IPS-15b (cell line): ENCODE data around the gene CTNNA3.
"Not testable (repeated sequence)": the region's sequence is repeated elsewhere in the genome, so short reads cannot be mapped to it uniquely, and the experiment has no call there.

Experiments
- H3K27me3 ChIP-seq: one replicate; pipeline ENCODE4 v1.6.1; 2013; ENCODE audit warnings: low read length; ENCODE audit not compliant: control insufficient read depth, insufficient read depth
- H3K36me3 ChIP-seq: one replicate; pipeline ENCODE4 v1.6.1; 2013; ENCODE audit warnings: low read length; ENCODE audit not compliant: control insufficient read depth, insufficient read depth
- H3K4me1 ChIP-seq: one replicate; pipeline ENCODE4 v1.6.1; 2013; ENCODE audit warnings: mild to moderate bottlenecking, low read length; ENCODE audit not compliant: control insufficient read depth, insufficient read depth
- H3K4me3 ChIP-seq: one replicate; pipeline ENCODE4 v1.5.1; 2013; ENCODE audit warnings: low read depth, low read length
- H3K9ac ChIP-seq: one replicate; pipeline ENCODE4 v1.6.1; 2013; ENCODE audit warnings: low read depth, mild to moderate bottlenecking, low read length
- H3K9me3 ChIP-seq: one replicate; pipeline ENCODE4 v1.6.1; 2013; ENCODE audit warnings: mild to moderate bottlenecking, low read length; ENCODE audit not compliant: control insufficient read depth, insufficient read depth

CTNNA3 gene

GRCh38 chr10:67221939-67222494 lies 474.0 kb downstream of the CTNNA3 start:
- Histone ChIP-seq H3K4me3 (no peak overlapping the region), H3K9ac (no peak overlapping the region)

DNA sequence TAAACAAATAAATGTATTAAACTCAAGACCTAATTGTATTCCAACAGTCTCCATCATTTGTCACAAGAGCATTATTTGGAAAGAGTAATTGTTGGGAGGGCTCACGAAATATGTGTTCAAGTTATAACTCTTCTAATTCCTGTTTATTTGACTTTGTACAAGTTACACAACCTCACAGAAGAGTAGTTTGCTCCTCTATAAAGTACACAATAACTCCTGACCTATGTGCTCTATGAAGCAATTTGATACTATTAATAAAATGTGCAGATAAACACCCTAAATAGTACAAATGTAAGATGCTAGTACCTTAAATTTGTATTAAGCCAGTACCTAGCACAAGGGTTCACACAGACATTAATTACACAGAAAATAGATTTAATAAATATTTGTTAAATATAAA lies 484.3 kb downstream of the CTNNA3 start:
- Histone ChIP-seq H3K27me3 (no peaks in the 10 kb centered on the region), H3K4me3 (no peak overlapping the region), H3K4me1 (no peaks in the 10 kb centered on the region), H3K9me3 (no peaks in the 10 kb centered on the region), H3K36me3 (no peaks in the 10 kb centered on the region), H3K9ac (no peak overlapping the region)

More at GRCh38 chr10:67221939-67222494, 474.0 kb downstream of the CTNNA3 start:
- no peaks in the 10 kb centered on the region for H3K9me3 ChIP-seq
- H3K27me3 ChIP-seq: no peaks in the 10 kb centered on the region
- no peaks in the 10 kb centered on the region for H3K4me1 ChIP-seq
- no peaks in the 10 kb centered on the region for H3K36me3 ChIP-seq

- not testable (repeated sequence) for H3K36me3 ChIP-seq, H3K27me3 ChIP-seq, H3K4me3 ChIP-seq, H3K9me3 ChIP-seq, H3K9ac ChIP-seq, H3K4me1 ChIP-seq
Measured at GRCh38 chr10:67207923-67208322, 488.1 kb downstream of the CTNNA3 start.

DNA sequence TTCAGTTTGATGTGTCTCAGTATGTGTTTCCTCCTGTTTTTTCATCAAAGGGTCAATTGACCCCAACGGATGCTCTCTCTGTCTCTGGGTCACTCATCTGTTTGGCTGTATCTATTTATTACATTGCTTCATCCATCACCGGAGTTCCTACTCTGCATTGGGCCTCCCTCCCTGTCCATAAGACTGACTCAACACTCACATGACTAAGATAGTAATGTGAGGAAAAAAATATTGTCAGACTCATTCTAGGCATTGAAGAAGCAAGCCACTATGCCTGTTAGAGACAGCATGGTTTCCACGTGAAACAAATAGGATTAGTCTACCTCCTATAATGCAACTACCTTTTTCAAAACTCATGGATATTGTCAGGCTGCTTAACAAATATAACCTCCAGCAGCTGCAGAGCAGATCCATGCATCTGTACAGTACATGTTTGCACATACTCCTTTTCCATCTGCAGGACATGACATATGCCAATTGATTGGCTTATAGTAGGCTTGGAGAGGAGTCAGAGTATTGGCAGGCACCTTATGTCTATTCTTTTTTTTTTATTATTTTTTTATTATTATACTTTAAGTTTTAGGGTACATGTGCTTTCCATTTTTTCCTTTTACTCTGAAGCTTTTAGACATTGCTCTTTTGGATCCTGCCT lies 495.0 kb downstream of the CTNNA3 start:
- Histone ChIP-seq H3K9ac (no peak overlapping the region), H3K36me3 (no peaks in the 10 kb centered on the region), H3K4me3 (no peak overlapping the region), H3K4me1 (no peaks in the 10 kb centered on the region), H3K9me3 (no peaks in the 10 kb centered on the region), H3K27me3 (no peaks in the 10 kb centered on the region)

GRCh38 chr10:67175354-67175753 lies 520.6 kb downstream of the CTNNA3 start:
- H3K27me3 ChIP-seq: no peaks in the 10 kb centered on the region
- H3K4me1 ChIP-seq: no peaks in the 10 kb centered on the region
- H3K36me3 ChIP-seq: no peaks in the 10 kb centered on the region
- H3K4me3 ChIP-seq: no peak overlapping the region
- H3K9me3 ChIP-seq: no peaks in the 10 kb centered on the region
- H3K9ac ChIP-seq: no peak overlapping the region

GRCh38 chr10:67173787-67174186 lies 522.2 kb downstream of the CTNNA3 start:
- Histone ChIP-seq H3K36me3 (no peaks in the 10 kb centered on the region), H3K27me3 (no peaks in the 10 kb centered on the region), H3K9me3 (no peaks in the 10 kb centered on the region), H3K4me1 (no peaks in the 10 kb centered on the region), H3K4me3 (no peak overlapping the region), H3K9ac (no peak overlapping the region)

DNA sequence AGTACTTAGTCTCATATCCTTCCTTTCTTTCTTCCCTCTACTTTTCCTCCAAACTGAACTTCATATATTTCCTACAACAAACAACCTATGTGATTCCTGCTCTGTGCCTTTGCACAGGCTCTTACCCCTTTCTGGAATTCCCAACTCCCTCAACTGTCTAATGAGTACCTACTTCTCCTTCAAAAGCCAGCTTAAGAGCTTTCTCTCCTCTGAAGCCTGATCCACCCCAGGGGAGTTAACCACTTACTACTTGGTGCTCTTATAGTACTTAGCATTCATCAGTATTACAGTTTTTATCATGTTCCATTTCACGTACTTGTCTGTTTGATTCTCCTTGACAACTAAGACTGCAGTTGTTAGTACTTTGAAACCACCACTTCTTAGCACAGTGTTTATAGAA lies 524.0 kb downstream of the CTNNA3 start:
- H3K4me1 ChIP-seq: no peaks in the 10 kb centered on the region
- H3K9me3 ChIP-seq: no peaks in the 10 kb centered on the region
- H3K4me3 ChIP-seq: no peak overlapping the region
- no peaks in the 10 kb centered on the region for H3K36me3 ChIP-seq
- no peaks in the 10 kb centered on the region for H3K27me3 ChIP-seq
- no peak overlapping the region for H3K9ac ChIP-seq

- Histone ChIP-seq H3K4me3 (no peak overlapping the region), H3K9me3 (no peaks in the 10 kb centered on the region), H3K9ac (no peak overlapping the region), H3K27me3 (no peaks in the 10 kb centered on the region), H3K4me1 (no peaks in the 10 kb centered on the region), H3K36me3 (no peaks in the 10 kb centered on the region)
Measured at GRCh38 chr10:67156239-67156638, 539.8 kb downstream of the CTNNA3 start.

GRCh38 chr10:67151471-67151870 lies 544.5 kb downstream of the CTNNA3 start:
- H3K27me3 ChIP-seq: no peaks in the 10 kb centered on the region
- no peaks in the 10 kb centered on the region for H3K36me3 ChIP-seq
- no peaks in the 10 kb centered on the region for H3K9me3 ChIP-seq
- no peaks in the 10 kb centered on the region for H3K4me1 ChIP-seq
- H3K4me3 ChIP-seq: no peak overlapping the region
- no peak overlapping the region for H3K9ac ChIP-seq

GRCh38 chr10:67144530-67144929 lies 551.5 kb downstream of the CTNNA3 start:
- H3K9me3 ChIP-seq: no peaks in the 10 kb centered on the region
- no peak overlapping the region for H3K9ac ChIP-seq
- H3K36me3 ChIP-seq: no peaks in the 10 kb centered on the region
- no peaks in the 10 kb centered on the region for H3K27me3 ChIP-seq
- H3K4me1 ChIP-seq: peaks cover 2% of the 10 kb centered on the region
- no peak overlapping the region for H3K4me3 ChIP-seq

- Histone ChIP-seq H3K4me3 (no peak overlapping the region), H3K27me3 (no peaks in the 10 kb centered on the region)
Measured at GRCh38 chr10:67141300-67141699, 554.7 kb downstream of the CTNNA3 start.

DNA sequence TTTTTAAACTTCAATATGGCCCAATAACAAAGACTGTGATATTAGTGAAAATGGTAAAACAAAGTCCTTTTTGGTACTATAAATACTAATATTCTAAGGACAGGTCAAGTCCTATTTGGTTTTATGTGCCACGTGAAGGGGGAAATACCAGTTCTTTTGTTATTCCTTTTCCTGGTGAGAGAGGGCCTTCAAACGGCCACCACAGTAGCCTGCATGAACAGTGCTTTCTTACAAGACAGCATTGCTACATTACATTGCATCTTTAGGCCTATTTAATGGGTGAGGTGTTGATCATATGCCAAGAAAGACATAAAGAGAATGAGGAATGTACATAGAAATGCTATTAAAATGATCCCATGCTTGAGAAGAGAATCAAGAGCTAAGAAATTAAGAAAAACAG lies 555.4 kb downstream of the CTNNA3 start:
- H3K27me3 ChIP-seq: no peaks in the 10 kb centered on the region
- H3K9ac ChIP-seq: no peak overlapping the region
- no peak overlapping the region for H3K4me3 ChIP-seq
- H3K36me3 ChIP-seq: no peaks in the 10 kb centered on the region
- no peaks in the 10 kb centered on the region for H3K9me3 ChIP-seq
- peaks cover 2% of the 10 kb centered on the region for H3K4me1 ChIP-seq

More at GRCh38 chr10:67141300-67141699, 554.7 kb downstream of the CTNNA3 start:
- H3K36me3 ChIP-seq: no peaks in the 10 kb centered on the region
- no peak overlapping the region for H3K9ac ChIP-seq
- no peaks in the 10 kb centered on the region for H3K9me3 ChIP-seq
- H3K4me1 ChIP-seq: peaks cover 2% of the 10 kb centered on the region
